ENCODE data around the gene PSRC1.

PSRC1 gene

DNA sequence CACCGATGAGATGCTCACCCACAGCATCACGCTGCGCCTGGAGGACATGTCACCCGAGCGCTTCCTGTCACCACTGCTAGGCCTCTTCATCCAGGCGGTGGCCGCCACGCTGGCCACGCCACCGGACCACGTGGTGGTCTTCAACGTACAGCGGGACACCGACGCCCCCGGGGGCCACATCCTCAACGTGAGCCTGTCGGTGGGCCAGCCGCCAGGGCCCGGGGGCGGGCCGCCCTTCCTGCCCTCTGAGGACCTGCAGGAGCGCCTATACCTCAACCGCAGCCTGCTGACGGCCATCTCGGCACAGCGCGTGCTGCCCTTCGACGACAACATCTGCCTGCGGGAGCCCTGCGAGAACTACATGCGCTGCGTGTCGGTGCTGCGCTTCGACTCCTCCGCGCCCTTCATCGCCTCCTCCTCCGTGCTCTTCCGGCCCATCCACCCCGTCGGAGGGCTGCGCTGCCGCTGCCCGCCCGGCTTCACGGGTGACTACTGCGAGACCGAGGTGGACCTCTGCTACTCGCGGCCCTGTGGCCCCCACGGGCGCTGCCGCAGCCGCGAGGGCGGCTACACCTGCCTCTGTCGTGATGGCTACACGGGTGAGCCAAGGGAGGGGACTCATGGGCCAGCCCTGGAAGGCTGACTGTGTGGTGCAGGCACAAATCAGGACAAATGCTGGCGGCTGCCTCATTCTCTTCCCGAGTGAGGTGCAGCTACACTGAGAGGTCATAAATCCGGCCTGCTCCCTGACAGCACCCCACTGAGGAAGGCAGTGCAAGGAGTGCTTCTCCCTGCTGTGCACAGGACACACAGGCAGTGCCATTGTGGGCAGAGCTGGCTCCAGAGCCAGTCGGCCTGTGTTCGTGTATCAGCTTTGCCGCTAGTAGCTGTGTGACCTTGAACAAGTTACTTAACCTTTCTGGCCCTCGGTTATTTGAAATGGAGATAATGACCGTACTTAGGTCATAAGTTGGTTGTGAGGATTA, 24.2 kb downstream of the PSRC1 start:
- DNase-seq (ENCODE audit: low read depth in 1 of 2, low spot score in 1 of 2): no peak

DNA sequence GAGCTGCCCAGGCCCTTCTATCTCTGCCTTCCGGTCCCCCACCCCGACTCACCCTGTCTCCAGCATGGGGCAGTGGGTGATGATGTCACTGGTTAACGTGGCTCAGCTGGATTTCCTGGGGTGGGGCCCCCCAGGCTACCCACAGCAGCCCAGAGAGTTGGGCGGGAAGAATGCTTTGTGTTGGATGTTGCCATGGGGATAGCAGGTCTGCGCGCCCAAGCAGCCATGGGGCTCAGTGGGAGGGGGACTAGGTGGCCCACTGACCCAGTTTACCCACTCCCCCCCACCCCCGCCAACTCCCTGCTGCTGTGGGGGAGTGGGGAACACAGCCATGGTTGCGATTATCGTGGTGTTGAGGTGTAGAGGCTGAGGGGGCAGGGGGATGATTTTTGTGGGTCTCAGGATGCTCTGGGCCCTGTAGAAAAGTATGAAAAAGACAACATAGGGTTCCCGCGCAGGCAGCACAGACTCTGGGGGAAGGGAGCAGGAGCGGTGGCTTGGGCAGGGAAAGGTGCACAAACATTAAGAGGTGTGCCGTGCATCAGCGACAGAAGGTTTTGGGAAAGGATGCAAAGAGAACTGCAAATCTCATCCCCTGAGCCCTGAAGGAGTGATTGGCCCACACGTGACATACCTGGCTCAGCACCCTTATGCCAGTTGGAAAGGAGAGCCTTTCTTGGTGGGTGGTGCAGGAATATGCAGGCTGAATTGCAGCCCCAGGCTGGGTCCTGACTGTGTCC, 25.1 kb downstream of the PSRC1 start:
- DNase-seq (ENCODE audit: low read depth in 1 of 2, low spot score in 1 of 2): no peak

DNA sequence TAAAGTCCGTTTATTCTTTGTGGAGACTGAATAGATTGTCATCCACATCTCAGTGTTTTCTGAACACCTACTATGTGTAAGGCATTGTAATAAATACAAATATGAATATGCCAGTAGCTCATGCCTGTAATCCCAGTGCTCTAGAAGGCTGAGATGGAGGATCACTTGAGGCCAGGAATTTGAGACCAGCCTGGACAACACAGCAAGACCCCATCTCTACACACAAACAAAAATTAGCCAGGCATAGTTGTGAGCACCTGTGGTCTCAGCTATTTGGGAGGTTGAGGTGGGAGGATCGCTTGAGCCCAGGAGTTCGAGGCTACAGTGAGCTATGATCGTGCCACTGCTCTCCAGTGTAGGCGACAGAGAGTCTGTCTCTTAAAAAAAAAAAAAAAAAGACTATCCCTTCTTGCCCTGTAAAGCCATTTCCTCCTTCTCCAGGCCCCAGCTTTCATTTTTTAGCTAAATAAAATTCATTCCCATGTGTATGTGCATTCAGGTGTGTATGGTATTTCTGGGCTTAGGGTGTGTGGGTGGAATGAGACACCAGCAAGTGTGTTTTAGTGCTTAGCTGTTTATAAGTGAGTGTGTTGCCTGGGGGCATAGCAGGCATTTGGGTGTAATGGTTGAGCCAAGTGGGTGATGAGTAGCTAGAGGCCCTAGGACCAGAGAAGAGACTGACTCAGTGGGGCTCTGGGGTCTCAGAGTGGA, 25.8 kb downstream of the PSRC1 start:
- DNase-seq (ENCODE audit: low read depth in 1 of 2, low spot score in 1 of 2): no peak

DNA sequence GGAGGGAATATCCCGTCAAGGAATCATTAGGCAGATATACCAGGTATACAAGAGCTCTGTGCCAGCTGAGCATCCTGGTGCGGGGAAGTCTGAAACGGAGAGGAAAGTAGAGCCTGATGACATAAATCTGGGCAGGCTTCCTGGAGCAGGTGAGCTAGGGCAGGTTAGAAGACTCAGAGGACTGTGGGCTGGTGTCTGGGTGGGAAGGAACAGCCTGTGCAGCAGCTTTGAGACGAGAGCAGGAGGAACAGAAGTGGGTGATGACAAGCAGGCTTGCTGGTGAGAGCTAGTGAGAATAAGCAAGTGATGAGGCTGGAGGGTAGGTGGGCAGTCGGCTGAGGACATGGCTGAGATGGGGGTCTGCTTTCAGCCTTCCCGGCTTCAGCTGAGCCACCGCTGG, 26.9 kb downstream of the PSRC1 start:
- no peak for DNase-seq (ENCODE audit: low read depth in 1 of 2, low spot score in 1 of 2)

DNA sequence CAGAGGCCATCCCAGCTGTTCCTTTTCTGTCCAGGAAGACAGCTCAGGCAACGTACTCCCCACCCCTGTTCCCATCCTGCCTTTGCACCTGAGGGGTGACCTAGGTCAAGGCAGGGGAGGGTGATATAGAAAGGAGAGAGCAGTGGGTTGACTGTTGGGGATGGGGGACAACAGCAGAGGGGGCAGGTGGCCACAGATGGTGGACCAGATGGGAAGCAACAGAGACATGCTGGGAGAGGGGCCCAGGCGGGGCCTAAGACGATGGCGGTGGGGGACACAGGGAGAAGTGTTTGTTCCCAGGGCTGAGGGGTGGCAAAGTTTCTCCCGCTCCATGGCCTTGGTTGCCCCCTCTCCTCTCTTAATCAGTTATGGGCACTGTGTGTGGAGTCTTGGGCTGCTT, 27.3 kb downstream of the PSRC1 start:
- no peak for DNase-seq (ENCODE audit: low read depth in 1 of 2, low spot score in 1 of 2)

DNA sequence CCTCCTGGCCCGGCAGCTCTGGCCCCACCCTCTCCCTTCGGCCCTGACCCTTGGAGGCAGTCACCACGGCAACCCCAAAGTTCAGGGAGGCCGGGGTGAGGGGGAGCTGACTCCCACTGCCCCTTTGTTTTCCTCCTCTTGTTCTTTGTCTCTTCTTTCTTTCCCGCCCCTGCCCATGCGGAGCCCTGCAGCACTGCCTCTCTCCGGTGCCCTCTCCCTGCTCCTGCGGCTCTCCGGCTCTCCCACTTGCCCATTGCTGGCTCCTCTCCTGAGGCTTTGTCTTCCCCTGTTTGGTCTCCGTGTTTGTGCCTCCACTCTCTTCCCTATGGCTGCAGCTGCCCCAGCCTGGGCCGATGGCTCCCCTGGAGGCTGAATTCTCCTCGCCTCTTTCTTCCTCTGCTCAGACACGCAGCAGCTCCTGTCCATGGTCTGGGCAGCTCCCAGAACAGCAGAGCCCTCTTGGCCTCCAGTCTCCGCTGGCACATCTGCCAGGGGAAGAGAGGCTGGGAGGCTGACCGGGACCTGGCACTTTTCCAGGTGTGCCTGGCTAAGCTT, 27.8 kb downstream of the PSRC1 start:
- DNase-seq (ENCODE audit: low read depth in 1 of 2, low spot score in 1 of 2): no peak

DNA sequence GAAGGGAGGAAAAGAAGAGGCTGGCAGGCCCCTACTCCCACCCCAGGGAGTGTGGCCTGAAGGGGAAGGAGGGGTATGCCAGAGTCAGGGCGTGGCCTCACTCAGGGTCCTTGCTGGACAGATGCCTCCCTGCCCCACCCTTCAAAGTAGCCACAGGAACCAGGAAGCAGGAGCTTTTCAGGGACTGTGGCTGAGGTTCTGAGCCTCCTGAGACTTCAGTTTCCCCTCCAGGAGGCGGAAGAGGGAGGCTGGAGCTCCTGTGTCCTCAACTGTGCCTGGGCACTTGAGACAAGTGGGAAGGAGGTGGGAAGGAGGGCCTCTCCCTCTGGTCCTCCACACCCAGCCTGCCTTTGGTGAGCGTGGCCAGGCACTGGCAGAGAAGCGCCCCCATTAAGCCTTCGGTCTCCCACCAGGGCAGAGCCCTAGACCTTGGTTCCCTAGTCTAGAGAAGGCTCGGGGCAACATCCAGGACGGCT, 28.3 kb downstream of the PSRC1 start:
- no peak for DNase-seq (ENCODE audit: low read depth in 1 of 2, low spot score in 1 of 2)

DNA sequence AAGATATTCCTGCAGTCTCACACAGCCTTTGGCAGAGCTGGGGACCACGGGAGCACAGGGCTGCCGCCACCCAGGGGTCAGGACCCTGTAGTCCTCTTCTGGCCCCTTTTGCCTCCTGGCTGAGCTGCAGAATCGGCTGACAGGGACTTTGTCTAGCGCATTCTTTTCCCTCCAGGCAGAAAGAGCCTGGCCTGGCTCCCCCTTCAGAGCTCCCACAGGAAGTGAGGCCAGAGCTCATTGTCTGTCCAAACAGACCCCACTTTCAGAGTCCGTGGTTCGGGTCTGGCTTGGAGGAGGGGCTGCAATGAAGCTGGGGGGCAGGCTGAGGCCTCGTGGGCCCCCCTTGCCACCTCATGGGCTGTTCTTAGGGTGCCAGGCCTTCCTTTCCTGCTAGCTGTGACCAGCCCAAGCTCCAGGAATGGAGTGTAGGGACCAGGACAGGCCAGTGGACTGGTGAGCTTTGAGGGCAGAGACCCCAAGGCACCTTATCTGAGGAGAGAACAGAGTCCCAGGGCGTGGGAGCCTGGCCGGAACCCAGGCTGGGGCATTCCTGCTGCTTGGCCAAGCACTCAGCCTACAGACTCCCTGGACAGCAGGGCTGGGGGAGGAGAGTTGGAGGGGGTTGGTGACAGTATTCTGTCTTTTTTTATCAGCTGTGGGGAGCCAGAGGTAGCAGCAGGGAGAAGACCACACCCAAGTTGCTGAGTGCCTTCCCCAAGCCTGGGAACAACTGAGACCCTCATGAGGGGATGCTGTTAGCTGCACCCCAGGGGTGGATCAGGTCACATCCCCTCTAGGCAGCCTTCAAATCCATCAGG, 28.9 kb downstream of the PSRC1 start:
- DNase-seq (ENCODE audit: low read depth in 1 of 2, low spot score in 1 of 2): no peak

DNA sequence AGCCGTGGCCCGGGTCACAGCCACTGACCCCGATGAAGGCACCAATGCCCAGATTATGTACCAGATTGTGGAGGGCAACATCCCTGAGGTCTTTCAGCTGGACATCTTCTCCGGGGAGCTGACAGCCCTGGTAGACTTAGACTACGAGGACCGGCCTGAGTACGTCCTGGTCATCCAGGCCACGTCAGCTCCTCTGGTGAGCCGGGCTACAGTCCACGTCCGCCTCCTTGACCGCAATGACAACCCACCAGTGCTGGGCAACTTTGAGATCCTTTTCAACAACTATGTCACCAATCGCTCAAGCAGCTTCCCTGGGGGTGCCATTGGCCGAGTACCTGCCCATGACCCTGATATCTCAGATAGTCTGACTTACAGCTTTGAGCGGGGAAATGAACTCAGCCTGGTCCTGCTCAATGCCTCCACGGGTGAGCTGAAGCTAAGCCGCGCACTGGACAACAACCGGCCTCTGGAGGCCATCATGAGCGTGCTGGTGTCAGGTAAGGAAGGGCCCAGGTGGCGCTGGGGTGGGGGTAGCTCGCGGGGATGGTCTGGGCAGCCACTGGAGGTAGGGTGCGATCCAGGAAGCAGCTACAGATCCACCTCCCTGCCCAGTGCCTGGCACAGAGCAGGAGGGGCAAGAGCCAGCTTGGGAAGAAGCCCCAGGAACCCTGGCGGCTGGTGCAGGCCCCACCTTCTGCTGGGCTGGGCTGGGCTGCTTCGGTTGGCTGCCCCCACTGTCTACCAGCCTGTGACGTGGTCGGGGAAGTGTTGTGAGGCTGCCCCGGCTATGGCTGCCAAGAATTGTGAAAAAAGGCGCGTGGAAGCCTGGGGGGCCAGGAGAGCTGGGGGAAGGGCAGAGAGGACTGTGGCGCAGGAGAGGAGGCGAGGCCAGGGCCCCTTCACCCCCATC, 29.8 kb downstream of the PSRC1 start:
- no peak for DNase-seq (ENCODE audit: low read depth in 1 of 2, low spot score in 1 of 2)

DNA sequence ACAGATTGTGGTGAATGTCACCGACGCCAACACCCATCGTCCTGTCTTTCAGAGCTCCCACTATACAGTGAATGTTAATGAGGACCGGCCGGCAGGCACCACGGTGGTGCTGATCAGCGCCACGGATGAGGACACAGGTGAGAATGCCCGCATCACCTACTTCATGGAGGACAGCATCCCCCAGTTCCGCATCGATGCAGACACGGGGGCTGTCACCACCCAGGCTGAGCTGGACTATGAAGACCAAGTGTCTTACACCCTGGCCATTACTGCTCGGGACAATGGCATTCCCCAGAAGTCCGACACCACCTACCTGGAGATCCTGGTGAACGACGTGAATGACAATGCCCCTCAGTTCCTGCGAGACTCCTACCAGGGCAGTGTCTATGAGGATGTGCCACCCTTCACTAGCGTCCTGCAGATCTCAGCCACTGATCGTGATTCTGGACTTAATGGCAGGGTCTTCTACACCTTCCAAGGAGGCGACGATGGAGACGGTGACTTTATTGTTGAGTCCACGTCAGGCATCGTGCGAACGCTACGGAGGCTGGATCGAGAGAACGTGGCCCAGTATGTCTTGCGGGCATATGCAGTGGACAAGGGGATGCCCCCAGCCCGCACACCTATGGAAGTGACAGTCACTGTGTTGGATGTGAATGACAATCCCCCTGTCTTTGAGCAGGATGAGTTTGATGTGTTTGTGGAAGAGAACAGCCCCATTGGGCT, 30.6 kb downstream of the PSRC1 start:
- no peak for DNase-seq (ENCODE audit: low read depth in 1 of 2, low spot score in 1 of 2)

DNA sequence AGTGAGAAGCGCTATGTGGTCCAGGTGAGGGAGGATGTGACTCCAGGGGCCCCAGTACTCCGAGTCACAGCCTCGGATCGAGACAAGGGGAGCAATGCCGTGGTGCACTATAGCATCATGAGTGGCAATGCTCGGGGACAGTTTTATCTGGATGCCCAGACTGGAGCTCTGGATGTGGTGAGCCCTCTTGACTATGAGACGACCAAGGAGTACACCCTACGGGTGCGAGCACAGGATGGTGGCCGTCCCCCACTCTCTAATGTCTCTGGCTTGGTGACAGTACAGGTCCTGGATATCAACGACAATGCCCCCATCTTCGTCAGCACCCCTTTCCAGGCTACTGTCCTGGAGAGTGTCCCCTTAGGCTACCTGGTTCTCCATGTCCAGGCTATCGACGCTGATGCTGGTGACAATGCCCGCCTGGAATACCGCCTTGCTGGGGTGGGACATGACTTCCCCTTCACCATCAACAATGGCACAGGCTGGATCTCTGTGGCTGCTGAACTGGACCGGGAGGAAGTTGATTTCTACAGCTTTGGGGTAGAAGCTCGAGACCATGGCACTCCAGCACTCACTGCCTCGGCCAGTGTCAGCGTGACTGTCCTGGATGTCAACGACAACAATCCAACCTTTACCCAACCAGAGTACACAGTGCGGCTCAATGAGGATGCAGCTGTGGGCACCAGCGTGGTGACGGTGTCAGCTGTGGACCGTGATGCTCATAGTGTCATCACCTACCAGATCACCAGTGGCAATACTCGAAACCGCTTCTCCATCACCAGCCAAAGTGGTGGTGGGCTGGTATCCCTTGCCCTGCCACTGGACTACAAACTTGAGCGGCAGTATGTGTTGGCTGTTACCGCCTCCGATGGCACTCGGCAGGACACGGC, 31.4 kb downstream of the PSRC1 start:
- DNase-seq (ENCODE audit: low read depth in 1 of 2, low spot score in 1 of 2): no peak

DNA sequence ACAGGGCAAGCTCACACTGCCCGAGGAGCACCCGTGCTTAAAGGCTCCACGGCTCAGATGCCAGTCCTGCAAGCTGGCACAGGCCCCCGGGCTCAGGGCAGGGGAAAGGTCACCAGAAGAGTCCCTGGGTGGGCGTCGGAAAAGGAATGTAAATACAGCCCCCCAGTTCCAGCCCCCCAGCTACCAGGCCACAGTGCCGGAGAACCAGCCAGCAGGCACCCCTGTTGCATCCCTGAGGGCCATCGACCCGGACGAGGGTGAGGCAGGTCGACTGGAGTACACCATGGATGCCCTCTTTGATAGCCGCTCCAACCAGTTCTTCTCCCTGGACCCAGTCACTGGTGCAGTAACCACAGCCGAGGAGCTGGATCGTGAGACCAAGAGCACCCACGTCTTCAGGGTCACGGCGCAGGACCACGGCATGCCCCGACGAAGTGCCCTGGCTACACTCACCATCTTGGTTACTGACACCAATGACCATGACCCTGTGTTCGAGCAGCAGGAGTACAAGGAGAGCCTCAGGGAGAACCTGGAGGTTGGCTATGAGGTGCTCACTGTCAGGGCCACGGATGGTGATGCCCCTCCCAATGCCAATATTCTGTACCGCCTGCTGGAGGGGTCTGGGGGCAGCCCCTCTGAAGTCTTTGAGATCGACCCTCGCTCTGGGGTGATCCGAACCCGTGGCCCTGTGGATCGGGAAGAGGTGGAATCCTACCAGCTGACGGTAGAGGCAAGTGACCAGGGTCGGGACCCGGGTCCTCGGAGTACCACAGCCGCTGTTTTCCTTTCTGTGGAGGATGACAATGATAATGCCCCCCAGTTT, 32.3 kb downstream of the PSRC1 start:
- no peak for DNase-seq (ENCODE audit: low read depth in 1 of 2, low spot score in 1 of 2)

DNA sequence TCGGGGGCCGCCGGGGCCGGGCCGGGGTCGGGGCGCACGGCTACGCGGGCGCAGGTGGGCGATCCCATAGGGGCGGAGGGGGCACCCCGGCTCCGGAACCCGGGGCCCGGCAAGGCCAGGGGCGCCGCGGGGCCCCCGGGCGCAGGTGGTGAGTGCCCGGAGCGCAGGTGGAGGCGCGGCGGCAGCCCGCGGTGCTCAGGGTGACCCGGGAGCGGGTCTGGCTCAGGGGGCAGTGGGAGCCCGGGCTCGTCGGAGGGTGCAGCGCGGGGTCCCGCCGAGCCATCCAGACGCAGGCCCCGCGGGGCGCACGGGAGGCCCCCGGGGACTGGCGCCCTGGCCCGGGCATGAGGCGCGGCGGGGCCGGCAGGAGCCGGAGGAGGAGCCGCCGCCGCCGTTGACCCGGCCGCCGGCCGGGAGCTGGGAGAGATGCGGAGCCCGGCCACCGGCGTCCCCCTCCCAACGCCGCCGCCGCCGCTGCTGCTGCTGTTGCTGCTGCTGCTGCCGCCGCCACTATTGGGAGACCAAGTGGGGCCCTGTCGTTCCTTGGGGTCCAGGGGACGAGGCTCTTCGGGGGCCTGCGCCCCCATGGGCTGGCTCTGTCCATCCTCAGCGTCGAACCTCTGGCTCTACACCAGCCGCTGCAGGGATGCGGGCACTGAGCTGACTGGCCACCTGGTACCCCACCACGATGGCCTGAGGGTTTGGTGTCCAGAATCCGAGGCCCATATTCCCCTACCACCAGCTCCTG, 33.1 kb downstream of the PSRC1 start:
- no peak for DNase-seq (ENCODE audit: low read depth in 1 of 2, low spot score in 1 of 2)

DNA sequence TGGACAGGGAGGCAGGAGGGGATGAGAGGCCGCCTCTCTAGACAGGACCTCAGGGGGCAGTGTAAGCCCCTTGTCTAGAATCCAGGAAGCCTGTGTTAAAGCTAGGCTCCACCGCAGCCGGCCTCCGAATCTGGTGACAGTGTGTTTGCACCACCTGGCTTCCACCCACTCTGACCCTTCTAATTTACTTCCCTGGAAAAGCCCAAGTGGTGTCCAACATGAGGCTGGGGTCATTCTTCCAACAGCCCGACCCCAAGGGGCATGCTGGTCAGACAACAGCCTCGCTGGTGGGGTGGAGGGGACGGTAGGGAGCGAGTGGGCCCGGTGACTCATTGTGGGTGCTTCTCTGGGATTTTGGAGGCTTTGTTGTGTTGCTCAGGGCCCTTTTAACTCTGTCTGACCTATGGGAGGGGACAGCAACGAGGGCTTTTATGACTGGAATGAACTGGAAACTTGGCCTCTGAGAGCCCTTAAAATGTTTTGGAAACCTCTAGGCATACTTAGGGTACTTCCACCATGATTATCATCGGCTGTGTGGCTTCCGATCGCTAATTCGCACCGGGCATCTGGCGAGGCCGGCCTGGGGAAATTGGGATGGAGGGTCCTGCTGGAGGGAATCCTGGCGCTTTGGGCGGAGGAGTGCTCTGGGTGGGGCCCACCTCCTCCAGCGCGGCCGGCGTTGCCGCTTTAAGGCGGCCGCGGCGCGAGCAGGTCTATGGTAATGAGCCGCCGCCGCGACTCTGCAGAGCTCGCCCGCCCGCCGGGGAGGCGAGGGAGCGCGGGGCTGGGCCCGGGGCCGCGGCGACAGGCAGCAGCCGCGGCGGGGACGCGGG, 33.9 kb downstream of the PSRC1 start, which contains the start of gene CELSR2:
Gene CELSR2, plus strand, starts transcription at position 743 of the 833 bp plus-strand sequence. CDS start 541 bp downstream, outside the sequence.
- DNase-seq (ENCODE audit: low read depth in 1 of 2, low spot score in 1 of 2): peak in 1 of 2 donors; percentile 37

DNA sequence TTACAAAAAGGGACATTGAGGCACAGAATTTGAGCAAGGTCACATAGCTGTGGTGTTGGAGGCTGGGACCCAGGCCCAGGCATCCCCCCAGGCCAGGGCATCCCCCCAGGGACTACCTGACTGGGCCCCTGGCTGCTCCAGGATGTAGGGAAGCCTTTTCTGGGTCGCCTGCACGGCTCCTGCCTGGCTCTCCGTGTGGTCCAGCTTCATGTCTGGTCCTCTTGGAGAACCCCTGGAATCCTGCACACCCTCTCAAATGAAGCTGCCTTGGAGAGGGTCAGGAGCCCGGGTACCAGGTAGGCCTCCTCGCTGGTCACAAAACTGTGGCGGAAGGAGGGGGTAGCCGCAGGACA, 34.5 kb downstream of the PSRC1 start:
- DNase-seq (ENCODE audit: low read depth in 1 of 2, low spot score in 1 of 2): no peak

All from activated CD4-positive, alpha-beta T cell treated with anti-CD3 and anti-CD28 coated beads, Interleukin-2, amount 50 U/mL, for 24 hours (primary cell).